ENCODE data around the gene EP300. TPM values are rescaled to one million over a fixed set of nuclear protein-coding genes. Genes with fewer than 3 reads are reported as not detected.
"Not testable (repeated sequence)": the region's sequence is repeated elsewhere in the genome, so short reads cannot be mapped to it uniquely, and the experiment has no call there.

EP300 gene
- total RNA-seq, 1 donor = 73.8 TPM

DNA sequence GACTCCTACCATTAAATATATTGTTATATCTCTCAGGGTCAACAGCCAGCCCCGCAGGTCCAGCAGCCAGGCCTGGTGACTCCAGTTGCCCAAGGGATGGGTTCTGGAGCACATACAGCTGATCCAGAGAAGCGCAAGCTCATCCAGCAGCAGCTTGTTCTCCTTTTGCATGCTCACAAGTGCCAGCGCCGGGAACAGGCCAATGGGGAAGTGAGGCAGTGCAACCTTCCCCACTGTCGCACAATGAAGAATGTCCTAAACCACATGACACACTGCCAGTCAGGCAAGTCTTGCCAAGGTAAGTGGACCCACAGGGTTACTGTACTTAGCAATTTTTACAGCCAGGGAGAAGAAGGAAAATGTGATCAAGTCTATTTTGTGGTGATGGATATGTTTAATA, 35.1 kb downstream of the EP300 start:
- no peak overlapping the region for H3K4me3 ChIP-seq (ENCODE audit: low read depth, low read length)
- DNase-seq (ENCODE audit: low read depth) = no peak
- TF ChIP-seq, protein P1, sequence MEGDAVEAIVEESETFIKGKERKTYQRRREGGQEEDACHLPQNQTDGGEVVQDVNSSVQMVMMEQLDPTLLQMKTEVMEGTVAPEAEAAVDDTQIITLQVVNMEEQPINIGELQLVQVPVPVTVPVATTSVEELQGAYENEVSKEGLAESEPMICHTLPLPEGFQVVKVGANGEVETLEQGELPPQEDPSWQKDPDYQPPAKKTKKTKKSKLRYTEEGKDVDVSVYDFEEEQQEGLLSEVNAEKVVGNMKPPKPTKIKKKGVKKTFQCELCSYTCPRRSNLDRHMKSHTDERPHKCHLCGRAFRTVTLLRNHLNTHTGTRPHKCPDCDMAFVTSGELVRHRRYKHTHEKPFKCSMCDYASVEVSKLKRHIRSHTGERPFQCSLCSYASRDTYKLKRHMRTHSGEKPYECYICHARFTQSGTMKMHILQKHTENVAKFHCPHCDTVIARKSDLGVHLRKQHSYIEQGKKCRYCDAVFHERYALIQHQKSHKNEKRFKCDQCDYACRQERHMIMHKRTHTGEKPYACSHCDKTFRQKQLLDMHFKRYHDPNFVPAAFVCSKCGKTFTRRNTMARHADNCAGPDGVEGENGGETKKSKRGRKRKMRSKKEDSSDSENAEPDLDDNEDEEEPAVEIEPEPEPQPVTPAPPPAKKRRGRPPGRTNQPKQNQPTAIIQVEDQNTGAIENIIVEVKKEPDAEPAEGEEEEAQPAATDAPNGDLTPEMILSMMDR (IDR thresholded peaks at IDR 0.05; ENCODE audit: insufficient read depth, low read depth, low read length) = no peak

DNA sequence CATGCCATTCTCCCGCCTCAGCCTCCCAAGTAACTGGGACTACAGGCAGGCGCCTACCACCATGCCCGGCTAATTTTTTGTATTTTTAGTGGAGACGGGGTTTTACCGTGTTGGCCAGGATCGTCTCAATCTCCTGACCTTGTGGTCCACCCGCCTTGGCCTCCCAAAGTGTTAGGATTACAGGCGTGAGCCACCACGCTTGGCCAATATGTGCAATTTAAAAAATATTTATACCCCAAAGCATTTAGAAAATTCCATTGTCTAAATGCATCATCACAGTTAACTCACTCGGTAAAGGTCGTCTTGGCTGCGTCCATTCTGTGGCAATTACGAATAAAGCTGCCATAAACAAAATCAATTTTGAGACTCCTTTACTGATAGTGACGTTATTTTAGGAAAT, 36.2 kb downstream of the EP300 start:
- H3K4me3 ChIP-seq (ENCODE audit: low read depth, low read length) = no peak overlapping the region
- DNase-seq (ENCODE audit: low read depth) = no peak
- TF ChIP-seq, protein P1 (IDR thresholded peaks at IDR 0.05; ENCODE audit: insufficient read depth, low read depth, low read length) = no peak

DNA sequence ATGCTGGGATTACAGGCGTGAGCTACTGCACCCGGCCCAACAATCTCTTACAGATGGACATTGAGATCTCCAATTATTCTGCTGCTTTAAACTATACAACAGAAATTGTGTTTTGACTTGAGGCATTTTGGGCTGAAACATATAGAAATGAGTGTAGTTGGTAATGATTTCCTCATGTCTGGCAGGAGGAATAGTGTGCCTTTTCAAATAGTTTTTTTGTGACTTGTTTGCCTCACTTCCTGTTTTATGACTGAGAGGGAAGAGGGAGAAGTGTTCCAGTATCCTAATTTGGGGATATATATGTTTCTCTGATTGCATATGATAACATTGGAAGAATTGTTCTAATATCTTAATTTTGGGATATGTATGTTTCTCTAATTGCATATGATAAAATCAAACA, 40.2 kb downstream of the EP300 start:
- H3K4me3 ChIP-seq (ENCODE audit: low read depth, low read length) = no peak overlapping the region
- no peak for DNase-seq (ENCODE audit: low read depth)
- TF ChIP-seq, protein P1 (IDR thresholded peaks at IDR 0.05; ENCODE audit: insufficient read depth, low read depth, low read length) = no peak

DNA sequence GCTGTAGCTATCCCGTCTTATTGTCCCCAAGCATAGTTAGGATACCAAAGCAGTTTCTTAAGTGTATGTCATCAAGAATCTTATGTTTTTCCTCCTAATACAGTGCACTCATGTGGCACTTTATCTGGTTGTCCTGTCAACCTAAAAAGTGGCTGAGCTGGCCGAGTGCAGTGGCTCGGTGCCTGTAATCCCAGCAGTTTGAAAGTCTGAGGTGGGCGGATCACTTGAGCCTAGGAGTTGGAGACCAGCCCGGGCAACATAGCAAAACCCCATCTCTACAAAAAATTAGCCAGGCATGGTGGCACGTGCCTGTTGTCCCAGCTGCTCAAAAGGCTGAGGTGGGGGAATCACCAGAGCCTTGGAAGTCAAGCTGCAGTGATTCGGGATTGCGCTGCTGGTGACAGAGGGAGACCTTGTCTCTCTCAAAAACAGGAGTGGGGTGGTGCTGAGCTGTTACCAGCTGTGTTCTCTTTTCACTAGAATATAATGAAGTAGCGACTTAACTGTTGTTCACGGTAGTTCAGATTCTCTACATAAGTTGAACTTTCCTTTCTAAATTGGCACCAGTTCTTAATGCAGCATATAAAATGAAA, 48.1 kb downstream of the EP300 start:
- TF ChIP-seq, protein P1 (IDR thresholded peaks at IDR 0.05; ENCODE audit: insufficient read depth, low read depth, low read length) = no peak
- no peak overlapping the region for H3K4me3 ChIP-seq (ENCODE audit: low read depth, low read length)
- no peak for DNase-seq (ENCODE audit: low read depth)

DNA sequence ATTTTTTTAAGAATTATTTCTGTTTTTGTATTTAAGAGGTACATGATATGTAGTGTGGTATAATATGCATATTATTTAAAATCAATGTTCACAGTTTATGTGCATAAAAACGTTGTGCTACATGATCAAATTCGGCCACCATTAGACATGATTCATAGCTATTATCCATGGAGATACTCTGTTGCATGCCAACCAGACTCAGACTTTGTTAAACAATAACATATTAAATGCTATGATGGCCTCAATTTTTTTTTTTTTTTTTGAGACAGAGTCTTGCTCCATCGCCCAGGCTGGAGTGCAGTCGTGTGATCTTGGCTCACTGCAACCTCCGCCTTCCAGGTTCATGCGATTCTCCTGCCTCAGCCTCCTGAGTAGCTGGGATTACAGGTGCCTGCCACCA, 53.5 kb downstream of the EP300 start:
- H3K4me3 ChIP-seq (ENCODE audit: low read depth, low read length); DNase-seq (ENCODE audit: low read depth): not testable (repeated sequence)

DNA sequence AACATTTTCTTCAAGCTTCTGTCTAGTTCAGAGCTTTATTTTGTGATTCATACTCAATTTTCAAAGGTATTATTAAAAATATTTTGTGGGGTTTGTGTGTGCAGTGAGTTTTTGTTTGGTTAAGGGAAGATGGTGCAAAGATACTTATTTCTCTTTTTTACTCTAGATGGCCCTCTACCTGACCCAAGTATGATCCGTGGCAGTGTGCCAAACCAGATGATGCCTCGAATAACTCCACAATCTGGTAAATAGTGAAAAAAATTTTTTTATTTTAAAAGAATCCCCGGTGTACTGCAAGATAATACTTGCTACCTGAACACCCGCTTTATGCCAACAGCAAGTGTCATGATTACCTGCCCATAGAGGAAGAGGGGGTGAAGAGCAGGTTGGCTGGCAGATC, 54.2 kb downstream of the EP300 start:
- no peak for DNase-seq (ENCODE audit: low read depth)
- no peak overlapping the region for H3K4me3 ChIP-seq (ENCODE audit: low read depth, low read length)
- TF ChIP-seq, protein P1 (IDR thresholded peaks at IDR 0.05; ENCODE audit: insufficient read depth, low read depth, low read length) = no peak

DNA sequence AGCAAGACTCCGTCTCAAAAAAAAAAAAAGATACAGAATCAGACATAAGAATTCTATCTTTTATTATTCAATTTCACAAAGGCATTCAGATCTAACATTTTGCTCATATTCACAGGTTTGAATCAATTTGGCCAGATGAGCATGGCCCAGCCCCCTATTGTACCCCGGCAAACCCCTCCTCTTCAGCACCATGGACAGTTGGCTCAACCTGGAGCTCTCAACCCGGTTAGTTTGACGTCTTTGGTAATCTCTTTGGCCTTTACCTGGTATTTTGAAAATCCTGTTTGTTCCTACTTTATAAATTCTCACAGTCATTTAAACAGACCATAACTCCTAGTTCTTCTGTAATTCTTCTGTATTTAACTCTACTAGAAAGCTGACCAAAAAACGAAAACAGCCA, 55.3 kb downstream of the EP300 start:
- H3K4me3 ChIP-seq (ENCODE audit: low read depth, low read length) = no peak overlapping the region
- DNase-seq (ENCODE audit: low read depth) = no peak
- TF ChIP-seq, protein P1 (IDR thresholded peaks at IDR 0.05; ENCODE audit: insufficient read depth, low read depth, low read length) = no peak

Measured in fibroblast of villous mesenchyme (primary cell).